GM23338 (cell line): ENCODE measurements around the gene KCNK10.

Source experiments
- CREB1 ChIP-seq: fragments of 250-450 bp; sonication (Bioruptor Pico); IDR thresholded peaks from 2 replicates; pipeline ENCODE4 v1.5.0; 2020; ENCODE audit warnings: low read depth, mild to moderate bottlenecking, moderate library complexity
- EZH2 ChIP-seq: fragments of 200-600 bp; sonication (generic); IDR thresholded peaks from one replicate; pipeline ENCODE4 v1.8.0; 2017; ENCODE audit warnings: antibody characterized with exemption, mild to moderate bottlenecking, low read depth; ENCODE audit not compliant: unreplicated experiment
- EZH2phosphoT487 ChIP-seq: fragments of 200-600 bp; sonication (generic); IDR thresholded peaks from one replicate; pipeline ENCODE4 v1.8.1; 2018; ENCODE audit warnings: antibody characterized with exemption; ENCODE audit not compliant: unreplicated experiment
- POLR2AphosphoS5 ChIP-seq: IDR thresholded peaks from 2 replicates; pipeline ENCODE4 v1.6.1; 2016; ENCODE audit warnings: antibody characterized with exemption, low read depth
- ZNF114 ChIP-seq: fragments of 250-450 bp; sonication (Bioruptor Pico); IDR thresholded peaks from 2 replicates; pipeline ENCODE4 v1.5.0; 2020; ENCODE audit warnings: mild to moderate bottlenecking, moderate library complexity
- TF ChIP-seq, protein P1 (sequence below): IDR thresholded peaks from one replicate; pipeline ENCODE4 v1.6.1; 2018; ENCODE audit warnings: antibody characterized with exemption; ENCODE audit not compliant: unreplicated experiment
- TF ChIP-seq, protein P2 (sequence below), 2 experiments: fragments of 200-600 bp in 1 of 2; sonication (generic) in 1 of 2; conservative IDR thresholded peaks; 2 replicates each; pipeline versions ENCODE4 v1.5.1 to v1.6.1; 2016 to 2017; ENCODE audit warnings: antibody characterized with exemption in 2 of 2, low read depth in 2 of 2, mild to moderate bottlenecking in 2 of 2, moderate library complexity in 1 of 2

DNA sequence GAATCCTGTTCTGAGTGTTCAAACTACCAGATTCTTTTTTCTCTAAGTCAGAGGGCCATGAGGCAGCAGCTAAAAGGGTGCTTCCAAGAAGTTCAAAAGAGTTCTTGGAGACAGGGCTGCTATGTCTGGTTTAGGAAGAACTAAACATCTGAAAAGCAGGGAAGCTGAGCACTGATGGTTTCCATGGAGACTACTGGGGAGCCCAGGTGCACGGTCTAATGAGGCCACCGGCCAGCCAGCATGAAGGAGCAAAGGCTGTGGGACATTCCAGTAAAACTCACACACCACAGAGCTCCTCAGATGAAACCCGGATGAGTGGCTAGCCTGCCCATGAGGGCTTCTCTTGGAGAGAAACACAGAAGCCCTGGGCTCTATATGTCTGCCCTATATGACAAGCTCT is 97.3 kb downstream of the KCNK10 start:
- TF ChIP-seq EZH2 (no peak), CREB1 (no peak), POLR2AphosphoS5 (no peak), ZNF114 (no peak), EZH2phosphoT487 (no peak)
- TF ChIP-seq, protein P1, sequence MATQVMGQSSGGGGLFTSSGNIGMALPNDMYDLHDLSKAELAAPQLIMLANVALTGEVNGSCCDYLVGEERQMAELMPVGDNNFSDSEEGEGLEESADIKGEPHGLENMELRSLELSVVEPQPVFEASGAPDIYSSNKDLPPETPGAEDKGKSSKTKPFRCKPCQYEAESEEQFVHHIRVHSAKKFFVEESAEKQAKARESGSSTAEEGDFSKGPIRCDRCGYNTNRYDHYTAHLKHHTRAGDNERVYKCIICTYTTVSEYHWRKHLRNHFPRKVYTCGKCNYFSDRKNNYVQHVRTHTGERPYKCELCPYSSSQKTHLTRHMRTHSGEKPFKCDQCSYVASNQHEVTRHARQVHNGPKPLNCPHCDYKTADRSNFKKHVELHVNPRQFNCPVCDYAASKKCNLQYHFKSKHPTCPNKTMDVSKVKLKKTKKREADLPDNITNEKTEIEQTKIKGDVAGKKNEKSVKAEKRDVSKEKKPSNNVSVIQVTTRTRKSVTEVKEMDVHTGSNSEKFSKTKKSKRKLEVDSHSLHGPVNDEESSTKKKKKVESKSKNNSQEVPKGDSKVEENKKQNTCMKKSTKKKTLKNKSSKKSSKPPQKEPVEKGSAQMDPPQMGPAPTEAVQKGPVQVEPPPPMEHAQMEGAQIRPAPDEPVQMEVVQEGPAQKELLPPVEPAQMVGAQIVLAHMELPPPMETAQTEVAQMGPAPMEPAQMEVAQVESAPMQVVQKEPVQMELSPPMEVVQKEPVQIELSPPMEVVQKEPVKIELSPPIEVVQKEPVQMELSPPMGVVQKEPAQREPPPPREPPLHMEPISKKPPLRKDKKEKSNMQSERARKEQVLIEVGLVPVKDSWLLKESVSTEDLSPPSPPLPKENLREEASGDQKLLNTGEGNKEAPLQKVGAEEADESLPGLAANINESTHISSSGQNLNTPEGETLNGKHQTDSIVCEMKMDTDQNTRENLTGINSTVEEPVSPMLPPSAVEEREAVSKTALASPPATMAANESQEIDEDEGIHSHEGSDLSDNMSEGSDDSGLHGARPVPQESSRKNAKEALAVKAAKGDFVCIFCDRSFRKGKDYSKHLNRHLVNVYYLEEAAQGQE = no peak
- TF ChIP-seq, protein P2, sequence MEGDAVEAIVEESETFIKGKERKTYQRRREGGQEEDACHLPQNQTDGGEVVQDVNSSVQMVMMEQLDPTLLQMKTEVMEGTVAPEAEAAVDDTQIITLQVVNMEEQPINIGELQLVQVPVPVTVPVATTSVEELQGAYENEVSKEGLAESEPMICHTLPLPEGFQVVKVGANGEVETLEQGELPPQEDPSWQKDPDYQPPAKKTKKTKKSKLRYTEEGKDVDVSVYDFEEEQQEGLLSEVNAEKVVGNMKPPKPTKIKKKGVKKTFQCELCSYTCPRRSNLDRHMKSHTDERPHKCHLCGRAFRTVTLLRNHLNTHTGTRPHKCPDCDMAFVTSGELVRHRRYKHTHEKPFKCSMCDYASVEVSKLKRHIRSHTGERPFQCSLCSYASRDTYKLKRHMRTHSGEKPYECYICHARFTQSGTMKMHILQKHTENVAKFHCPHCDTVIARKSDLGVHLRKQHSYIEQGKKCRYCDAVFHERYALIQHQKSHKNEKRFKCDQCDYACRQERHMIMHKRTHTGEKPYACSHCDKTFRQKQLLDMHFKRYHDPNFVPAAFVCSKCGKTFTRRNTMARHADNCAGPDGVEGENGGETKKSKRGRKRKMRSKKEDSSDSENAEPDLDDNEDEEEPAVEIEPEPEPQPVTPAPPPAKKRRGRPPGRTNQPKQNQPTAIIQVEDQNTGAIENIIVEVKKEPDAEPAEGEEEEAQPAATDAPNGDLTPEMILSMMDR (conservative IDR thresholded peaks at IDR 0.05; ENCODE audit: low read depth in 2 of 2) = no peak
